Measurements from ENCODE around the gene TMEM220.

TMEM220 gene

GRCh38 chr17:10681866-10682446 is 47.9 kb downstream of the TMEM220 start:
- no peak for TF ChIP-seq YY1 (IDR thresholded peaks at IDR 0.05; ENCODE audit: low read depth)
- TF ChIP-seq TEAD4 (IDR thresholded peaks at IDR 0.05), result peak; percentile 53
- TF ChIP-seq RAD21 (IDR thresholded peaks at IDR 0.05; ENCODE audit: low read depth), result no peak
- TF ChIP-seq REST (IDR thresholded peaks at IDR 0.05; ENCODE audit: low read depth), result no peak
- no peak for TF ChIP-seq CEBPB (IDR thresholded peaks at IDR 0.05)
- no peak for TF ChIP-seq USF1 (IDR thresholded peaks at IDR 0.05)

- no peak for TF ChIP-seq CREB1 (IDR thresholded peaks at IDR 0.05; ENCODE audit: low read depth)
- no peak for TF ChIP-seq RAD21 (IDR thresholded peaks at IDR 0.05; ENCODE audit: low read depth)
- no peak for TF ChIP-seq EGR1 (IDR thresholded peaks at IDR 0.05)
- TF ChIP-seq USF1 (IDR thresholded peaks at IDR 0.05), result no peak
- TF ChIP-seq TEAD4 (IDR thresholded peaks at IDR 0.05), result no peak
- TF ChIP-seq NFIC (IDR thresholded peaks at IDR 0.05), result no peak
- TF ChIP-seq TCF12 (IDR thresholded peaks at IDR 0.05; ENCODE audit: low read depth), result no peak
- no peak for TF ChIP-seq CEBPB (IDR thresholded peaks at IDR 0.05)
- TF ChIP-seq EP300 (IDR thresholded peaks at IDR 0.05; ENCODE audit: borderline replicate concordance), result no peak
- TF ChIP-seq TAF1 (IDR thresholded peaks at IDR 0.05; ENCODE audit: low read depth), result no peak
- no peak for TF ChIP-seq FOXM1 (IDR thresholded peaks at IDR 0.05; ENCODE audit: borderline replicate concordance, low read depth)
- TF ChIP-seq ZBTB7A (IDR thresholded peaks at IDR 0.05; ENCODE audit: low read depth), result no peak
- TF ChIP-seq YY1 (IDR thresholded peaks at IDR 0.05; ENCODE audit: low read depth), result no peak
- TF ChIP-seq REST (IDR thresholded peaks at IDR 0.05; ENCODE audit: low read depth), result no peak
- TF ChIP-seq MAX (IDR thresholded peaks at IDR 0.05), result no peak
Measured at GRCh38 chr17:10674704-10675103, 55.1 kb downstream of the TMEM220 start.

GRCh38 chr17:10673312-10673711 is 56.5 kb downstream of the TMEM220 start:
- TF ChIP-seq REST (IDR thresholded peaks at IDR 0.05; ENCODE audit: low read depth), result no peak

- TF ChIP-seq CREB1 (IDR thresholded peaks at IDR 0.05; ENCODE audit: low read depth), result no peak
- no peak for TF ChIP-seq RAD21 (IDR thresholded peaks at IDR 0.05; ENCODE audit: low read depth)
- TF ChIP-seq YY1 (IDR thresholded peaks at IDR 0.05; ENCODE audit: low read depth), result no peak
- no peak for TF ChIP-seq FOXM1 (IDR thresholded peaks at IDR 0.05; ENCODE audit: borderline replicate concordance, low read depth)
- no peak for TF ChIP-seq NFIC (IDR thresholded peaks at IDR 0.05)
- no peak for TF ChIP-seq EP300 (IDR thresholded peaks at IDR 0.05; ENCODE audit: borderline replicate concordance)
- no peak for TF ChIP-seq MAX (IDR thresholded peaks at IDR 0.05)
- TF ChIP-seq EGR1 (IDR thresholded peaks at IDR 0.05), result no peak
- TF ChIP-seq CEBPB (IDR thresholded peaks at IDR 0.05), result no peak
- TF ChIP-seq TAF1 (IDR thresholded peaks at IDR 0.05; ENCODE audit: low read depth), result no peak
- no peak for TF ChIP-seq USF1 (IDR thresholded peaks at IDR 0.05)
- no peak for TF ChIP-seq ZBTB7A (IDR thresholded peaks at IDR 0.05; ENCODE audit: low read depth)
- no peak for TF ChIP-seq TEAD4 (IDR thresholded peaks at IDR 0.05)
Measured at GRCh38 chr17:10668775-10669174, 61.0 kb downstream of the TMEM220 start.
